ENCODE results near the gene CD1E.
"Not testable (repeated sequence)": the region's sequence is repeated elsewhere in the genome, so short reads cannot be mapped to it uniquely, and the experiment has no call there.

Gene CD1E

GRCh38 chr1:158362941-158363340 lies 9.2 kb downstream of the CD1E start:
- DNase-seq (ENCODE audit: low read depth) = no peak

GRCh38 chr1:158366783-158367182 lies 13.1 kb downstream of the CD1E start:
- DNase-seq (ENCODE audit: low read depth) = no peak

GRCh38 chr1:158371188-158371953 lies 17.7 kb downstream of the CD1E start:
- no peak for DNase-seq (ENCODE audit: low read depth)

- DNase-seq (ENCODE audit: low read depth) = not testable (repeated sequence)
Observed at GRCh38 chr1:158374101-158374500, 20.4 kb downstream of the CD1E start.

GRCh38 chr1:158374860-158375259 lies 21.2 kb downstream of the CD1E start:
- DNase-seq (ENCODE audit: low read depth) = no peak

- no peak for DNase-seq (ENCODE audit: low read depth)
Observed at GRCh38 chr1:158390331-158390730, 36.6 kb downstream of the CD1E start.

- no peak for DNase-seq (ENCODE audit: low read depth)
Observed at GRCh38 chr1:158391099-158391498, 37.4 kb downstream of the CD1E start.

GRCh38 chr1:158393476-158393875 lies 39.8 kb downstream of the CD1E start:
- DNase-seq (ENCODE audit: low read depth) = no peak

- no peak for DNase-seq (ENCODE audit: low read depth)
Observed at GRCh38 chr1:158396646-158397045, 43.0 kb downstream of the CD1E start.

- DNase-seq (ENCODE audit: low read depth) = no peak
Observed at GRCh38 chr1:158398818-158399514, 45.3 kb downstream of the CD1E start, which contains the start of gene OR10T2. Gene OR10T2 (minus strand): TSS chr1:158399466. CDS start chr1:158399466, 0 bp downstream.

GRCh38 chr1:158400871-158401270 lies 47.2 kb downstream of the CD1E start:
- no peak for DNase-seq (ENCODE audit: low read depth)

- no peak for DNase-seq (ENCODE audit: low read depth)
Observed at GRCh38 chr1:158407092-158407491, 53.4 kb downstream of the CD1E start.
